ENCODE data around the gene MBL2.

DNA sequence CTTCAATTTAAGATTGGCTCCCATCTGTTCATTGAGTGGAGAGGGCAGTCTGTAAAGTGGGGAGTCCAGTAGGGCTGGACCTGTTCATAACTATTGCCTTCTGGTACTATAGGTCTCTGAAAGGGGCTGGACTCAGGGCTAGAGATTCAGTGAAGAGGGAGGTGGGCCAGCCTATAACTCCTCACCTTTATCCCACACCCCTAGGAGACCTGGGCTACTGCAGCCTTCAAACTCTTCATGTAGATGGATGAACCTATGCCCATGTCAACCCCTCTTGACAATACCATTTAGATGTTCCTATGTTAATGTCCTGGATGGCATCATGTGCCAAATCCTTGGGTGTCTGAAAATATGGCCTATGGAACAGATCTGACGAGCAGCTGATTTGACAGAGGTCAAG, 22.0 kb downstream of the MBL2 start:
- TF ChIP-seq CTCF (IDR thresholded peaks at IDR 0.05): no peak
- no peak for TF ChIP-seq ZFX (IDR thresholded peaks at IDR 0.05; ENCODE audit: borderline replicate concordance)
